ENCODE measurements around the gene IFFO2. TPM values are rescaled to one million over a fixed set of nuclear protein-coding genes. Genes with fewer than 3 reads are reported as not detected.

IFFO2 gene
- total RNA-seq, 1 donor from 2014 or later = 9.8 TPM

DNA sequence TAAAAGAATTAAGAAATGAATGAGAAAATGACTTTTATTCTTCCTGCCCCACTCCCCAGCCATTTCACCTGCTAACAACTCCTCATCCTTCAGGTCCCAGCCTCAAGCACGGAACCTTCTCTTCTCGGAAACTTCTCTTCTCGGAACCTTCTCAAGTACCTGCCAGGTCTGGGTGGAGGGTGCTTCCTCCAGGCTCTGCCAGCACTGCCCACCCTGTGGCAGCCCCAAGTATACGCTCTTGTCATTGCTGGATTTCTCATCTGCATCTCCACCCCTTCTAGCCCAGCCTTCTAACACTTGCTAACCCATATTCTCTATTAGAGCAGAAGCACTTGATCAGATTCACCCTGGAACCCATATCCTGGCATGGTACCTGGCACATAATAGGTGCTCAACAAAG is 3.9 kb upstream of the IFFO2 start:
- DNase-seq (no peak), ATAC-seq (no peak)
- no peak overlapping the region for H3K4me3 ChIP-seq
- TF ChIP-seq, protein P1, sequence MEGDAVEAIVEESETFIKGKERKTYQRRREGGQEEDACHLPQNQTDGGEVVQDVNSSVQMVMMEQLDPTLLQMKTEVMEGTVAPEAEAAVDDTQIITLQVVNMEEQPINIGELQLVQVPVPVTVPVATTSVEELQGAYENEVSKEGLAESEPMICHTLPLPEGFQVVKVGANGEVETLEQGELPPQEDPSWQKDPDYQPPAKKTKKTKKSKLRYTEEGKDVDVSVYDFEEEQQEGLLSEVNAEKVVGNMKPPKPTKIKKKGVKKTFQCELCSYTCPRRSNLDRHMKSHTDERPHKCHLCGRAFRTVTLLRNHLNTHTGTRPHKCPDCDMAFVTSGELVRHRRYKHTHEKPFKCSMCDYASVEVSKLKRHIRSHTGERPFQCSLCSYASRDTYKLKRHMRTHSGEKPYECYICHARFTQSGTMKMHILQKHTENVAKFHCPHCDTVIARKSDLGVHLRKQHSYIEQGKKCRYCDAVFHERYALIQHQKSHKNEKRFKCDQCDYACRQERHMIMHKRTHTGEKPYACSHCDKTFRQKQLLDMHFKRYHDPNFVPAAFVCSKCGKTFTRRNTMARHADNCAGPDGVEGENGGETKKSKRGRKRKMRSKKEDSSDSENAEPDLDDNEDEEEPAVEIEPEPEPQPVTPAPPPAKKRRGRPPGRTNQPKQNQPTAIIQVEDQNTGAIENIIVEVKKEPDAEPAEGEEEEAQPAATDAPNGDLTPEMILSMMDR (IDR thresholded peaks at IDR 0.05) = no peak
- intact Hi-C loops (cut with DNase I) = loop anchor here (10.0 kb wide), 1 partner anchor 56 kb away; the partner anchor contains the start of gene ALDH4A1
- H3K27me3 ChIP-seq (ENCODE audit: low read depth) = no peaks in the 10 kb centered on the region
- H3K27ac ChIP-seq = no peak overlapping the region
- H3K9me3 ChIP-seq = no peaks in the 10 kb centered on the region
- H3K4me1 ChIP-seq = peaks cover 8% of the 10 kb centered on the region
- H3K36me3 ChIP-seq = no peaks in the 10 kb centered on the region

DNA sequence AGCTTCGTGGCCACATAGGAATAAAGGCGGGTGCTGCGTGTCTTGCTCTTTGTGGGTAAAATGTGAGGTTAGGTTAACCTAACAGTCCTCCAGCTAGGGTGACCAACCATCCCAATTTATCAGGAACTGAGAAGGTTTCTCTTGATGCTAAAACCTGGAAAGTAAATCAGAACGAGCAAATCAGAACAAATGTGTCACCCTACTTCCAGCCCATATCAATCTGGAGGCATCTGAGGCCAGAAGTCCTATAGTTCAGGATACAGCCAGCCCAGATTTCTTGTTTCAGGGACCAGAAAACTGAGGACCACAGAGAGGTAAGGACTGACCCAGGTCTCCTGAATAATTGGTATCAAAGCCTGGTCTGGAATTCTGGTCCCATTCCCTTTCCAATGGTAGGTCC is 3.1 kb upstream of the IFFO2 start:
- Histone ChIP-seq H3K27ac (no peak overlapping the region), H3K4me1 (peaks cover 16% of the 10 kb centered on the region), H3K9me3 (no peaks in the 10 kb centered on the region), H3K4me3 (no peak overlapping the region), H3K36me3 (no peaks in the 10 kb centered on the region), H3K27me3 (ENCODE audit: low read depth) (no peaks in the 10 kb centered on the region)
- intact Hi-C loops (cut with DNase I) = no loop called here
- no peak for ATAC-seq
- no peak for DNase-seq
- TF ChIP-seq, protein P1 (IDR thresholded peaks at IDR 0.05) = no peak

DNA sequence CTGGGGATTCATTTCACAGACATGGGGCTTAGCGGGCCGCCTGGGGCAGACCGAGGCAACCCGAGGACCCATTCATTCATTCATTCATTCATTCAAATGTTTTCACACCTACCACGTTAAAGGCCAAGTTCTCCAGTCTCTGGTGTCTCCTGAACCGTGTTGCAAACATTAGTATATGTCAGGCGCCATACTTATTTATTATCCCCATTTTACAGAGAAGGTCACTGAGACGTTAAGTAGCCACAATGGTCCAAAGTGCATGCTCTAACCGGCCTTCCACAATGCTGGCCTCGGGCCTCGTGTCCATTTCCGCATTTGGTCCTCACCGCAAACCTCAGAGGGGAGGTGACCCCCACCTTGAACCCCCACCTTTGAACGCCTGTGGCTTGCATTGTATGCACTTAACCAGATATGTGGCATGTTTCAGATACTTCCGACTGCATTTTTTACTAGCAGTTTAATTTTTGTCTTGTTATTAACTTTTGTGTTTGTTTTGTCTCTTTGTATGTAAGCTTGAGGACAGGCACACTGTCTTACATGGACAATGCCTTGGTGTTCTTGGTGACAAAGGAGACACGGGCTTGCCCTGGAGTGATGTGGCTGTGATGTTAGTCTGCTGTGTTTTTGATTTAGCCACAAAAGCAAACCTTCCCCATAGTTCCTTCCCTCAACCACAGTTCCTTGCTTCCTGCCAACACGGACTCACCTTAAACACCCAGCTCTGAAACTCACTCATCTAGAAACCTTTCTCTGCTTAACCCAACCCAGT is 1.2 kb upstream of the IFFO2 start:
- H3K36me3 ChIP-seq = no peaks in the 10 kb centered on the region
- no peak overlapping the region for H3K27ac ChIP-seq
- H3K4me1 ChIP-seq = peaks cover 35% of the 10 kb centered on the region
- no peaks in the 10 kb centered on the region for H3K9me3 ChIP-seq
- intact Hi-C loops (cut with DNase I) = no loop called here
- DNase-seq = no peak
- H3K27me3 ChIP-seq (ENCODE audit: low read depth) = no peaks in the 10 kb centered on the region
- no peak for ATAC-seq
- peak overlapping the region; percentile 75 for H3K4me3 ChIP-seq
- TF ChIP-seq, protein P1 (IDR thresholded peaks at IDR 0.05) = no peak

DNA sequence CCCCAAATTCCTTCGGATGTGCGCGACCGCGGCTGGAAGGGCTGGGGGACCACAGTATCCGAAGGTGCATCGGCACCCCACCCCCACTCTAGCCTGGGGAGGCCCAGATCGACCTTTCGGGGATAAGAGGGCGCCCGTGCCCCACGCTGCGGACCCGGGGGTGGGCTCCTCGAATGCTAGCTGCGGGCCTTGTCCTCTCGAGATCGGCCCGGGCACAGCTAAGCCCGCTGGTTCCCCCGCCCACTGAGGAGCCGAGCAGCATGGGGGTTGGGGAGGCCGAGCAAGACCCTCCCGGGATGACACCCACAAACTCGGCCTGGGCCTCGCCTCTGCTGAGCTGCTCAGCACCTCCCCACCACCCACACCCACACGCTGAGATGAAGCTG is 653 bp upstream of the IFFO2 start:
- TF ChIP-seq, protein P1 (IDR thresholded peaks at IDR 0.05) = no peak
- ATAC-seq (peak; percentile 0 to 5), DNase-seq (no peak)
- Histone ChIP-seq H3K27me3 (ENCODE audit: low read depth) (no peaks in the 10 kb centered on the region), H3K4me1 (peaks cover 41% of the 10 kb centered on the region), H3K4me3 (peak overlapping the region; percentile 75), H3K9me3 (no peaks in the 10 kb centered on the region), H3K27ac (no peak overlapping the region), H3K36me3 (no peaks in the 10 kb centered on the region)
- intact Hi-C loops (cut with DNase I) = no loop called here

GRCh38 chr1:18955441-18956192 is 859 bp downstream of the IFFO2 start:
- TF ChIP-seq, protein P1 (IDR thresholded peaks at IDR 0.05) = no peak
- Histone ChIP-seq H3K27ac (peak overlapping the region; percentile 83), H3K9me3 (no peaks in the 10 kb centered on the region), H3K36me3 (no peaks in the 10 kb centered on the region), H3K4me1 (peaks cover 56% of the 10 kb centered on the region), H3K4me3 (peak overlapping the region; percentile 75), H3K27me3 (ENCODE audit: low read depth) (no peaks in the 10 kb centered on the region)
- intact Hi-C loops (cut with DNase I) = no loop called here
- ATAC-seq (peak; percentile 0 to 5), DNase-seq (peak; percentile 73)

Data from lower lobe of right lung (tissue), 2 donors.